Measurements from ENCODE around the gene AFF2.

- TF ChIP-seq CTCF (IDR thresholded peaks at IDR 0.05 in 2 of 3, conservative IDR thresholded peaks at IDR 0.05 in 1 of 3; ENCODE audit: borderline replicate concordance in 1 of 3, insufficient read depth in 1 of 3, low read depth in 2 of 3, low read length in 2 of 3) (no peak), REST (IDR thresholded peaks at IDR 0.05; ENCODE audit: low read depth) (no peak)
These were observed 81.9 kb downstream of the AFF2 start for GRCh38 chrX:148582353-148582752.

Data from HCT116 (cell line).